ENCODE measurements around the gene SPRR1A.

Gene SPRR1A, protein sequence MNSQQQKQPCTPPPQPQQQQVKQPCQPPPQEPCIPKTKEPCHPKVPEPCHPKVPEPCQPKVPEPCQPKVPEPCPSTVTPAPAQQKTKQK

DNA sequence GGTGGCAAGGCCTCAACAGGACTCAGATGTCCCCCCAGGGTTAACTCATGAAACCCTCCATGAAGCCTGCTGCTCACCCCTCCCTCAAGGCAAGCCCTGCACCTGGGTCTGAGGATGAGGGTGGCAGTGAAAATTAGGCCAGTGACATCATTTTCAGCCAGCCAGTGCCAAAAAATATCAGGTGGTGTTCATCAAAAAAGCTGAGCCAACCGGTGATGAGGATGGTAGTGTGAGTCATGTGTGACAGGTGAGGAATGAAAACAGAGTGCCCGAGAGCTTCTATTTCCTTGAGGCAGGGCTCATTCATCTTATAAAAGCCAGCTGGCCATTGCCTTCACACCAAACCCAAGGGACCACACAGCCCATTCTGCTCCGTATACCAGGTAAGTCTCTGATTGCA is at the start of gene SPRR1A:
TSS of gene SPRR1A (plus strand) at position 339 of the 400 bp plus-strand sequence. CDS start 1,150 bp downstream, outside the sequence.
- DNase-seq (ENCODE audit: extremely low read depth, low read depth), result no peak
- no peak within 1 kb of the TSS for H3K4me3 ChIP-seq (replicated peaks; ENCODE audit: low read depth, low read length)
- TF ChIP-seq, protein P1, sequence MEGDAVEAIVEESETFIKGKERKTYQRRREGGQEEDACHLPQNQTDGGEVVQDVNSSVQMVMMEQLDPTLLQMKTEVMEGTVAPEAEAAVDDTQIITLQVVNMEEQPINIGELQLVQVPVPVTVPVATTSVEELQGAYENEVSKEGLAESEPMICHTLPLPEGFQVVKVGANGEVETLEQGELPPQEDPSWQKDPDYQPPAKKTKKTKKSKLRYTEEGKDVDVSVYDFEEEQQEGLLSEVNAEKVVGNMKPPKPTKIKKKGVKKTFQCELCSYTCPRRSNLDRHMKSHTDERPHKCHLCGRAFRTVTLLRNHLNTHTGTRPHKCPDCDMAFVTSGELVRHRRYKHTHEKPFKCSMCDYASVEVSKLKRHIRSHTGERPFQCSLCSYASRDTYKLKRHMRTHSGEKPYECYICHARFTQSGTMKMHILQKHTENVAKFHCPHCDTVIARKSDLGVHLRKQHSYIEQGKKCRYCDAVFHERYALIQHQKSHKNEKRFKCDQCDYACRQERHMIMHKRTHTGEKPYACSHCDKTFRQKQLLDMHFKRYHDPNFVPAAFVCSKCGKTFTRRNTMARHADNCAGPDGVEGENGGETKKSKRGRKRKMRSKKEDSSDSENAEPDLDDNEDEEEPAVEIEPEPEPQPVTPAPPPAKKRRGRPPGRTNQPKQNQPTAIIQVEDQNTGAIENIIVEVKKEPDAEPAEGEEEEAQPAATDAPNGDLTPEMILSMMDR (IDR thresholded peaks at IDR 0.05; ENCODE audit: low read depth, low read length, missing control alignments), result no peak

DNA sequence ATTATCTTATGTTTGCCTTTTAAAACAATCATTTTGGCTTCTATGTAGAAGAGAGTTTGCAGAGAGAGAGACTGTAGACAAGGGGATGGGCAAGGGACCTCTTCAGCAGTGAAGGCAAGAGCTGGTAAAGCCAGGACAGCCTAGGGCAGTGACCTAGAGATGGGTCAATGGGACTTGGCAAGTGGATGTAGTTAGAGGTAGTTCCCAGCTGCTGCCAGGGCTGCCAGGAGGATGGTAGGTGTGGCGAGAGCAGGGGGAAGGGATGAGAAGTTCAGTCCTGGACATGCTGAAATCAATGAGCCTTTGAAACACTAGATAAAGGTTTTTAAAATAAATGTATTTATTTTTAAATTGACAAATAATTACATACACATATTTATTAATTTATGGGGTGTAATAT is 43.3 kb upstream of the SPRR1A start:
- TF ChIP-seq, protein P1 (IDR thresholded peaks at IDR 0.05; ENCODE audit: low read depth, low read length, missing control alignments), result no peak
- H3K4me3 ChIP-seq (replicated peaks; ENCODE audit: low read depth, low read length), result no peak overlapping the region
- DNase-seq (ENCODE audit: extremely low read depth, low read depth), result no peak

DNA sequence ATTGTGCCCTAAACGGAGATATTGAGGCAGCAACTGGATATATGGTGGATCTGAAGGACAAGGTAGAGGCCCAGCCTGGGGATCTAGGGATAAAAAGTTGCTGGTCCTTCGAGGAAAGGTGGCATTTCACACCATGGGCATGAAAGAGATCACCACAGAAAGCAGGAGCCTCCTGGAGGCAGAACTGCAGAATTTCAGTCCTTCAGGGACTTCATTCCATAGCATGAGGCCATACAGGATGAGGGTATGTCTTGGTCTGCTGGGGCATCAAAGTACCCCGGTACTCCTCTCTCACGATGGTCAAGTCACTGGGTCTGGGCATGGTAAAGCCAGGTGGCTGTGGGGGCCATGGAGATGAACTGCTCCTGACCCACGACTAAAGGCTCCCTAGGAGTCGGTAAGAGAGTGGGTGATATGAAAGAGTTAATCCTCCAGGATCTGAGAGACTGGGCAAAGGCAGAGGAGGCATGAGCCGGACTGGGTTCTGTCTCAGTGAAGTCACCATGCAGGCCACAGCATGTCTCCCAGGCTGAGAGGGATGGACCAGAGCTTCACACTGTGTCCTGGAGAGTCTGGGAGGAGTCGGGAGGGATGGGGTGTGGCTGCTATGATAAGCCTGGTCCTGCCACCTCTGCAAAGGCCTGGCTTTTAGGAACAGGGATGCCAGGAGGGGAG is 42.7 kb upstream of the SPRR1A start:
- H3K4me3 ChIP-seq (replicated peaks; ENCODE audit: low read depth, low read length), result no peak overlapping the region
- TF ChIP-seq, protein P1 (IDR thresholded peaks at IDR 0.05; ENCODE audit: low read depth, low read length, missing control alignments), result no peak
- DNase-seq (ENCODE audit: extremely low read depth, low read depth), result no peak

DNA sequence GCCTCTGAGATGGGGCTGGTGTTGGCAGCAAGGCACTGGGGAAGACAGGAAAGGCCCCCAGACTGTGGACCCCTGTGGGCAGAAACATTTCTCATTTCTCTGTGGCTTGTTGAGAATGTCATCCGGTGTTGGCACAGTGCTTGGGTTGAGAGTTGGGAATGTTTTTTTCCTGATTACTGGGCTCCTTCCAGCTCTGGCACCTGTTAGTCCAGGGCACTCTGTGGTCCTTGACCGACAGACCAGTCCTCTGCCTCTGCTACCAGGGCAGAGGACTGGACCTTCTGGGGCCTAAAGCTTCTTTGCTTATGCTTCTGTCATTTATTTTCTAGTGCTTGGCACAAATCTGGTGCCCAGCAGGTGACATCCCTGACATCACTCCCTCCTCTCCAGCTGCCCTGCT is 41.7 kb upstream of the SPRR1A start:
- H3K4me3 ChIP-seq (replicated peaks; ENCODE audit: low read depth, low read length), result no peak overlapping the region
- TF ChIP-seq, protein P1 (IDR thresholded peaks at IDR 0.05; ENCODE audit: low read depth, low read length, missing control alignments), result no peak
- DNase-seq (ENCODE audit: extremely low read depth, low read depth), result no peak

DNA sequence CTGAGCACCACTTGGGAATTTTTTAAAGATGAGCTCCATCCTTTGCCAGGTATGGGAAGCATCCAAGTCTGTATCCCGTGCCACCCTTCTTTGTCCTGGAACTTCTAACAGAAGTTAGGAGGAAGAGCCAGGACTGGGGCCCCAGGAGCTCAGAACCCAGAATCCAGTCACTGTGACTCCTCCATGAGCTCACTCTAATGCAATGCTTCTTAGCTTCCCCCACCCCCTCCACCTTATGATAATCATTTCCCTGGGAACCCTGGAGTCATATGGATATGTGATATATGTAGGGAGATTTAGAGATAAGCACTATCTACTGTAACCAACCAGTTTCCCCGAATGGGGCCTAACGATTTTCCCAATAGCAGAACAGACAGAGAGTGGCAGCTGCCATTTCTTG is 37.6 kb upstream of the SPRR1A start:
- H3K4me3 ChIP-seq (replicated peaks; ENCODE audit: low read depth, low read length), result no peak overlapping the region
- TF ChIP-seq, protein P1 (IDR thresholded peaks at IDR 0.05; ENCODE audit: low read depth, low read length, missing control alignments), result no peak
- DNase-seq (ENCODE audit: extremely low read depth, low read depth), result no peak

DNA sequence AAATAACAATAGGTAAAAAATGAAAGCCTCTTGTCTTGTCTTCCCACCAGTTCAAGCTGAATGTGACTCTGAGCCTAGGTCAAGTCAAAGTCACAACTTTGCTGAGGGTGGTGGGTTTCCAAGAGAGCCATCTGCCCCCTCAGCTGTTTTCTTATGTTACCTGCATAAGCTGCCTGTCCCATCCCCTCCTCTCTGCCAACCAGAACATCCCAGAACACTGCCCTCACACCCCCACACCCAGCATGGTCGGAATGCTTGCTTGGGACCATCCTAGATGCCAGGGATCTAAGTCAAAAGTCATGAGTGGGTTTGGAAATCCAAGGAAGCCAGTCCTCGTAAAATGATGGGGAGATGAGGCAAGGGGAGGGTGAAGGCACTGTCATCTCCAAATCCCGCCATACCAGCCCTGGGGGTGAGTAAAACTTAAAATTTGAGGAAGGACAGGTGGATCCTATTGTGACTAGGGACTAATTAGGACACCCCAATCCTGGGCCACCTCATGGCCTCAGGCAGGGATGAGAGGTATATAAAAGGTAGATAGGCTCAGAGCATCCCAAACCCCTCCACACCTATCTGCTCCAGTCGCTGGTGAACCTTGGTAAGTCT is 37.1 kb upstream of the SPRR1A start, which contains the start of gene SPRR5:
TSS of gene SPRR5 (plus strand) at position 556 of the 606 bp plus-strand sequence. CDS start 1,349 bp downstream, outside the sequence.
- TF ChIP-seq, protein P1 (IDR thresholded peaks at IDR 0.05; ENCODE audit: low read depth, low read length, missing control alignments), result no peak
- no peak for DNase-seq (ENCODE audit: extremely low read depth, low read depth)
- no peak within 1 kb of the TSS for H3K4me3 ChIP-seq (replicated peaks; ENCODE audit: low read depth, low read length)

Measured in HFF-Myc (cell line).